ENCODE data around the gene PLEKHA7.
A peak's percentile ranks its signal among the peaks of the same experiment; 100 is the strongest.

PLEKHA7 gene

GRCh38 chr11:16831316-16832192, 182.7 kb downstream of the PLEKHA7 start:
- DNase-seq: no peak

GRCh38 chr11:16827139-16827538, 187.1 kb downstream of the PLEKHA7 start:
- DNase-seq: no peak

GRCh38 chr11:16825968-16826367, 188.2 kb downstream of the PLEKHA7 start:
- no peak for DNase-seq

GRCh38 chr11:16825101-16825500, 189.1 kb downstream of the PLEKHA7 start:
- no peak for DNase-seq

GRCh38 chr11:16820324-16821092, 193.7 kb downstream of the PLEKHA7 start:
- DNase-seq: peak; percentile 87

GRCh38 chr11:16818284-16818683, 195.9 kb downstream of the PLEKHA7 start:
- DNase-seq: no peak

GRCh38 chr11:16817351-16817750, 196.9 kb downstream of the PLEKHA7 start:
- no peak for DNase-seq

GRCh38 chr11:16816358-16817270, 197.6 kb downstream of the PLEKHA7 start:
- DNase-seq: no peak

GRCh38 chr11:16815047-16815767, 199.0 kb downstream of the PLEKHA7 start:
- DNase-seq: no peak

- no peak for DNase-seq
These were observed 199.7 kb downstream of the PLEKHA7 start for GRCh38 chr11:16814410-16815046.

- DNase-seq: no peak
These were observed 201.1 kb downstream of the PLEKHA7 start for GRCh38 chr11:16813126-16813525.

- DNase-seq: no peak
These were observed 201.9 kb downstream of the PLEKHA7 start for GRCh38 chr11:16812274-16812673.

- no peak for DNase-seq
These were observed 202.8 kb downstream of the PLEKHA7 start for GRCh38 chr11:16811136-16812020.

- DNase-seq: no peak
These were observed 204.1 kb downstream of the PLEKHA7 start for GRCh38 chr11:16809886-16810668.

GRCh38 chr11:16807306-16807705, 206.9 kb downstream of the PLEKHA7 start:
- DNase-seq: no peak

GRCh38 chr11:16806791-16807190, 207.4 kb downstream of the PLEKHA7 start:
- no peak for DNase-seq

- DNase-seq: no peak
These were observed 208.3 kb downstream of the PLEKHA7 start for GRCh38 chr11:16805938-16806337.

- DNase-seq: no peak
These were observed 209.9 kb downstream of the PLEKHA7 start for GRCh38 chr11:16804104-16804947.
